Right lobe of liver (tissue), 4 donors: ENCODE results near the gene LYST.

Experiments used
- CTCF ChIP-seq, 4 donors: fragments of 200-600 bp in 3 of 4; fragments of 450-650 bp in 1 of 4; IDR thresholded peaks; one replicate each; pipeline versions ENCODE4 v1.5.1 to v1.8.0; 2016 to 2022; ENCODE audit warnings: antibody characterized with exemption in 4 of 4, mild to moderate bottlenecking in 2 of 4
- POLR2A ChIP-seq: fragments of 450-650 bp; IDR thresholded peaks from one replicate; pipeline ENCODE4 v1.6.1; 2017; ENCODE audit warnings: antibody characterized with exemption, mild to moderate bottlenecking
- donor health status: DM: no; HTN: no; CAD: no.
- donor health status: DM: no; HTN: no; CAD: no.
- donor health status: DM: no; HTN: yes; CAD: no.

DNA sequence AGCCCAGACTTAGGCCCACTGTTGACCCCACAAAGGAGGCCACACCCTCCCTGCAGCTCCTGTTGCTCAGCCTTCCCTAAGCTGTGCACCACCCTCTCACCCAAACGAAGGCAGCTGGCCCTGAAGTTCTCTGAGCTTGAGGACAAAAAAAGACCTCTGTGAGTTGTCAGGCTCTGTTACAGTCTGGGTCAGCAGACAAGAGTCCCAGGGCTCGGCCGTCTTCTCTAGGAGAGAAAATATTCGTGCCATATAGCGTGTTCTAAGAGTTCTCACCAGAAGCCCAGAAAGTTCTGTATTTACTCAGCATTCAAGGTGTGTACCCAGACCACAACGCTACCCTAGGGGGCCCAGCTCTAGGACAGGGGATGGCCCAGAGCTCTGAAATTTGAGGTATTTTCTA lies 25.5 kb upstream of the LYST start:
- TF ChIP-seq CTCF (IDR thresholded peaks at IDR 0.05) (no peak), POLR2A (no peak)
